Measurements from ENCODE around the gene TMEM191C.

DNA sequence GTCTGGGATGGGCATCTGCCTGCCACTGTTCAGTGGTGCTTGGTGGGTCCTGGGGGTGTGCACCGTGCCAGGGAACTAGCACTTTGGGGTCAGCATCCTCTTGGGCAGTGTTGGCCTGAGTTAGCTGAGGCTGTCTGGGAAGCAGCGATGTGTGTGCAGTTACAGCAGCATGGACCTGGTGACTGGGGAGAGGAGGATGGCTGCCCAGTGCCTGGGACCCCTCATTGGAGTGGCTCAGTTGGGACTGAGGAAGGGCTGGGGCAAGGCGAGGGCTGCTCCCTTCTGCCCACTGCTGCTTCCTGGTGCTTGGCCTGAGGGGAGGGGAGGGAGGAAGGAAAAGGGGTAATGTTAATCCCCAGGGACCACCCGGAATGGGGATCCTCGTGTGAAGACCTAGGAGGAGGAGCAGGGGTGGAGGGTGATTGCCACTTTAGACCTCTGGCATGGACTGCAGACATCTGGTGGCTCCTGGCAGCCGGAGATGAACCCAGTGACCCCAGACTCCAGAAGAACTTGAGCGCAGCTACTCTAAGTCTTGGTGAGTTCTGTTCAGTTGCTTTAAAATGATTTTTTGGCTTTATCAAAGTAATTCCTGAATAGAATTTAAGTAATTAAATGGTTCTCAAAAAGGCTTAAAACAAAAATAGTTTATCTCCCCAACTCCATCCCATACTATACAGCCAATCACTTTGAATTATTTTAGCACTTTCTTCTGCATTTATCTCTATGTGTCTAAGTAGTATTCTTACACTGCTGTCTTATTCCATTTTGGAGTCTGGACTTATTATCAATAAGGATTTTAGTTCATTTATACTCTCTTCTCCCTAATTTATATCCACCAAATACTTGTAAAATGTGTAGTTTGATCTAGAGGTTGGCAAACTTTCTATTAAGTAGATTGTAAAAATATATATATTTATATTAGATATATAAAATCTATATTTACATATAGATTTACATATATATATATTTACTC lies 15.4 kb upstream of the TMEM191C start:
- no peak for TF ChIP-seq RAD21 (IDR thresholded peaks at IDR 0.05; ENCODE audit: low read length)
- no peak for TF ChIP-seq CTCF (conservative IDR thresholded peaks at IDR 0.05; ENCODE audit: low read depth, low read length)
- TF ChIP-seq RCOR1 (IDR thresholded peaks at IDR 0.05; ENCODE audit: insufficient replicate concordance, low read length), result no peak
- no peak for TF ChIP-seq SMC3 (IDR thresholded peaks at IDR 0.05; ENCODE audit: low read depth, low read length)
- no peak for TF ChIP-seq MAZ (IDR thresholded peaks at IDR 0.05; ENCODE audit: borderline replicate concordance, low read depth, low read length)
- TF ChIP-seq POLR2A (IDR thresholded peaks at IDR 0.05; ENCODE audit: low read depth, low read length), result no peak
- TF ChIP-seq, protein P1, sequence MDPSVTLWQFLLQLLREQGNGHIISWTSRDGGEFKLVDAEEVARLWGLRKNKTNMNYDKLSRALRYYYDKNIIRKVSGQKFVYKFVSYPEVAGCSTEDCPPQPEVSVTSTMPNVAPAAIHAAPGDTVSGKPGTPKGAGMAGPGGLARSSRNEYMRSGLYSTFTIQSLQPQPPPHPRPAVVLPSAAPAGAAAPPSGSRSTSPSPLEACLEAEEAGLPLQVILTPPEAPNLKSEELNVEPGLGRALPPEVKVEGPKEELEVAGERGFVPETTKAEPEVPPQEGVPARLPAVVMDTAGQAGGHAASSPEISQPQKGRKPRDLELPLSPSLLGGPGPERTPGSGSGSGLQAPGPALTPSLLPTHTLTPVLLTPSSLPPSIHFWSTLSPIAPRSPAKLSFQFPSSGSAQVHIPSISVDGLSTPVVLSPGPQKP (IDR thresholded peaks at IDR 0.05; ENCODE audit: borderline replicate concordance, low read depth, low read length), result no peak
- TF ChIP-seq MAFK (IDR thresholded peaks at IDR 0.05; ENCODE audit: low read depth, low read length), result no peak
- no peak for TF ChIP-seq CEBPB (IDR thresholded peaks at IDR 0.05; ENCODE audit: low read depth, low read length)
- no peak for TF ChIP-seq MXI1 (IDR thresholded peaks at IDR 0.05; ENCODE audit: borderline replicate concordance, low read depth, low read length)
